AG04449 (cell line): ENCODE measurements around the gene ZNF611.

Experiments used
- CTCF ChIA-PET: fragments of 350-600 bp; formaldehyde crosslinking; extraction: SDS; loops from one replicate; lab custom pipeline; 2021; ENCODE audit warnings: antibody characterized with exemption; lab: Yijun Ruan, JAX
- POLR2A ChIA-PET: fragments of 400-600, 350-600 bp; formaldehyde crosslinking; extraction: SDS; loops from one replicate; lab custom pipeline; 2020; ENCODE audit warnings: antibody characterized with exemption, inconsistent platforms; lab: Yijun Ruan, JAX
- DNase-seq: peaks from one replicate; pipeline ENCODE4 v3.0.0-alpha.2; 2010; ENCODE audit warnings: low read depth, low spot score
- H3K4me3 ChIP-seq: 2 replicates; pipeline ENCODE4 v1.5.1; 2011; ENCODE audit warnings: low read depth, mild to moderate bottlenecking, control low read depth, low read length
- CTCF ChIP-seq: IDR thresholded peaks from one replicate; pipeline ENCODE4 v1.5.1; 2011; ENCODE audit warnings: mild to moderate bottlenecking, moderate library complexity, low read length, control low read depth, inconsistent platforms; ENCODE audit not compliant: insufficient read depth; ENCODE audit errors: missing control alignments

Gene ZNF611

DNA sequence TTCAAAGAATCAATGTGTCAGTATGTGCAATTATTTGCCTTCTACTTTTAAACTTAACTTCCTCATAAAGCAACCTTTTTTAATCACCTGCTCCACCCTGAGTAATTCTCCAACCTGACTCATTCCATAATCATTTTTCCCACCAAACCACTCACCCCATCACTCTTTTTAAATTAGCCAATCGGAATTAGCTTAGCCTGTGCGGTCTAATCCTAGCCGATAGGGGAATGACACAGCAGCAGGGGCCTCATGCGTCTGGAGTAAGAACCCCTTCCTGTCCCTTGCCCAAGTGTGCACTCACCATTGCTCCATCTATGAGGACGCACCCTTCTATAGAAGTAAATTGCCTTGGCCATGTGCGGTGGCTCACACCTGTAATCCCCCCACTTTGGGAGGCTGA lies 69.3 kb downstream of the ZNF611 start:
- no peak for DNase-seq
- TF ChIP-seq CTCF = no peak
- CTCF ChIA-PET = no interaction called here
- POLR2A ChIA-PET = no interaction called here
- no peak overlapping the region for H3K4me3 ChIP-seq

DNA sequence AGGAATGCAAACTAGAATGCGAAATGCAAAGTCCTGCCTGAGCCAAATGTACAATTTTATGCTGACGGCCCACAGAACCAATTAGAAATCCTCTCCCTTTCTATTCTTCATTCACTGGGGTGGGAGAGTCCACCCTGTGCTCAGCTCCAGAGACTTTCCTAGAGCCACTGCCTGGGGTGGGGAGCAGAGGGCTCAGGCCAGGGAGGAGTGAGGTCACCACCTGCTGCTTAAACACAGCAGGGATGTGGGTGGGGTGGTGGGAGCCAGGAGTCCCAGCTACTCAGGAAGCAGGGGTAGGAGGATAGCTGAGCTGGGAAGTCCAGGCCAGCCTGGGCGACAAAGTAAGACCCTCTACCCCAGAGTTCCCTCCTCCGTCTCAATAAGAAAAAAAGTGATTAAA lies 69.8 kb downstream of the ZNF611 start:
- TF ChIP-seq CTCF = no peak
- ChIA-PET CTCF (no interaction called here), POLR2A (no interaction called here)
- H3K4me3 ChIP-seq = no peak overlapping the region
- DNase-seq = no peak

GRCh38 chr19:52664461-52664860 lies 70.4 kb downstream of the ZNF611 start:
- TF ChIP-seq CTCF = no peak
- no peak for DNase-seq
- H3K4me3 ChIP-seq = no peak overlapping the region
- POLR2A ChIA-PET = no interaction called here
- CTCF ChIA-PET = interaction anchor here (0.6 kb wide), 1 partner anchor 127 kb away, joined by 3 read pairs; no protein-coding TSS in a partner anchor

DNA sequence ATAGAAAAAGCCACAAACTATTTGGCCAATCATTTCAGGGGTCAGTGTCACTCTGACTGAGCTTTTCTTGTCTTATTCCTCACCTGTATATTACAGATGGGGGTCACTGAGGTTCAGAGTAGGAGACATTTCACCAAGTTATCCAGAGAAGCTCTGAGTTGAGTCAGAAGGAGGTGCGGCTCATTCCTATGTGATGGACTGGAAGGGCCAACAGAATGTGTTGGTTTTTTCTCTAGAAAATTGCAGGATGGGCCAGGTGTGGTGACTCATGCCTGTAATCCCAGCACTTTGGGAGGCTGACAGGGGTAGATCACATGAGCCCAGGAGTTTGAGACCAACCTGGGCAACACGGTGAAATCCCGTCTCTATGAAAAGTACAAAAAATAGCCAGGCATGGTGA lies 72.2 kb downstream of the ZNF611 start:
- TF ChIP-seq CTCF = no peak
- POLR2A ChIA-PET = no interaction called here
- CTCF ChIA-PET = no interaction called here
- no peak for DNase-seq
- no peak overlapping the region for H3K4me3 ChIP-seq

DNA sequence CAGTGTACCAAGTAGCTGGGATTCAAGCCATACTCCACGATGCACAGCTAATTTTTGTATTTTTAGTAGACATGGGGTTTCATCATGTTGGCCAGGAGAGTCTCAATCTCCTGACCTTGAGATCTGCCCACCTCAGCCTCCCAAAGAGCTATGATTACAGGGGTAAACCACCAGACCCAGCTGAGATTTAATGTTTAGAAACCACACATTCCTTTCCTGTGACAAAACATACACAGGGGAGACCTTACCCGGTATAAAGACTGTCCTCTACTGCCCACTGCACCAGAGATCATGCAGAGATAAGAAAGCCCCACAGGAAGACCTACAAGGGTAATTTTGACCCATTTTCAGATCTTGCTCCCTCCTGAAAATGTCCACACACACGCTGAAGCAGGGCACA lies 73.9 kb downstream of the ZNF611 start:
- ChIA-PET POLR2A (no interaction called here), CTCF (interaction anchor here (1.1 kb wide), 1 partner anchor 10 kb away, joined by 3 read pairs; no protein-coding TSS in a partner anchor)
- DNase-seq = no peak
- no peak for TF ChIP-seq CTCF
- no peak overlapping the region for H3K4me3 ChIP-seq

DNA sequence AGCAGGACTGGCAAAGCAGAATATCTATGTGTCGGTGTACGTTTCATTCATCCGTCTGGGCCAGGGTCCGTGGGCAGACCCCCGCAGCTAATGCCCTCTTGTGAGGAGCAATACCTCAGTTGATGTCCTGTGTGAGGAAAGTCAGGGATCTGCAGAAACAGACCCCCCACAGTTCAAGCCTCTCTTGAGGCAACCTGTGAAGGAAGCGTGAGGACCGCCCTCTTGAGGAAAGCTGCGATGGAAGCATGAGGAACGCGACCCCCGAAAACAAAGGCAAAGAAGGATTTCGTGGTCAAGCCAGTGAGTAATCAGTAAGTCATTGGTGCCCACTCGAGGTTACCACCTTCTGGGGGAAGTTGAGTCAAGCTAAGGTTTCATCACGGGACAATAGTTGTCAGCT lies 75.8 kb downstream of the ZNF611 start:
- POLR2A ChIA-PET = no interaction called here
- no peak for TF ChIP-seq CTCF
- H3K4me3 ChIP-seq = no peak overlapping the region
- DNase-seq = no peak
- CTCF ChIA-PET = no interaction called here
